Measurements from ENCODE around the gene TUFM.
"Not testable (repeated sequence)": the region's sequence is repeated elsewhere in the genome, so short reads cannot be mapped to it uniquely, and the experiment has no call there.

The TUFM gene

DNA sequence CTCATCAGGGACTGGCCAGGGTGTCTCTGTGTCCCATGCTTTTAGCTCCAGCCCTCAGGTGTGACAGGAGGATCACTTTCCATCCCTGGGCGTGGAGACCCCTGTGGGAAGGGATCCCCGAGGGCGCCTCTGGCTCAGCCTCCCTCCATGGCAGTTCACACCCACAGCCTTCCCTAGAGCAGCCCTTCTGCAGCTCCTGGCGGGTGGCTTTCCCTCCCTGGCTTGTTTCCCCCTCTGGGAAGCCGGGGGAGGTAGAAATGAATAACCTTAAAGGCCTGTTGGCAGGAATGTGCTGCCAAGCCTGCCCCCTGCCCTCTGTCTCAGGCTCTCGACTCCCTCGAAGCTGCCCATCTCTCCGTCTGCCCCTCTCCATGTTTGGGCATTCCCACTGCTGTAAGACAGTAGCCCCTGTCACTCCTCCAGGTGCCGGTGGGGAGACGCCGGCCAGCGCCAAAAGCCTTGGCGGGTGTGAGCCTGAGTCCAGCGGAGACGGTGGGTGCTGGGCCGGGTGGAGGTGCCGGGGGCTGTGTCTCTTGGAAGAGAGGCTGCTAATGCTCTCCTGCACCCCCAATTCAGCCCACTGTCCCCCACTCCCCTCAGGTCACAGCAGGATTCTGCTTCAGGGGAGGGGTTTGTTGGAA lies 30.0 kb upstream of the TUFM start:
- in situ Hi-C loops (cut with HindIII; ENCODE audit: low sequenced_read_pairs): loop anchor here (10.0 kb wide), 1 partner anchor 89 kb away; no protein-coding TSS in a partner anchor

DNA sequence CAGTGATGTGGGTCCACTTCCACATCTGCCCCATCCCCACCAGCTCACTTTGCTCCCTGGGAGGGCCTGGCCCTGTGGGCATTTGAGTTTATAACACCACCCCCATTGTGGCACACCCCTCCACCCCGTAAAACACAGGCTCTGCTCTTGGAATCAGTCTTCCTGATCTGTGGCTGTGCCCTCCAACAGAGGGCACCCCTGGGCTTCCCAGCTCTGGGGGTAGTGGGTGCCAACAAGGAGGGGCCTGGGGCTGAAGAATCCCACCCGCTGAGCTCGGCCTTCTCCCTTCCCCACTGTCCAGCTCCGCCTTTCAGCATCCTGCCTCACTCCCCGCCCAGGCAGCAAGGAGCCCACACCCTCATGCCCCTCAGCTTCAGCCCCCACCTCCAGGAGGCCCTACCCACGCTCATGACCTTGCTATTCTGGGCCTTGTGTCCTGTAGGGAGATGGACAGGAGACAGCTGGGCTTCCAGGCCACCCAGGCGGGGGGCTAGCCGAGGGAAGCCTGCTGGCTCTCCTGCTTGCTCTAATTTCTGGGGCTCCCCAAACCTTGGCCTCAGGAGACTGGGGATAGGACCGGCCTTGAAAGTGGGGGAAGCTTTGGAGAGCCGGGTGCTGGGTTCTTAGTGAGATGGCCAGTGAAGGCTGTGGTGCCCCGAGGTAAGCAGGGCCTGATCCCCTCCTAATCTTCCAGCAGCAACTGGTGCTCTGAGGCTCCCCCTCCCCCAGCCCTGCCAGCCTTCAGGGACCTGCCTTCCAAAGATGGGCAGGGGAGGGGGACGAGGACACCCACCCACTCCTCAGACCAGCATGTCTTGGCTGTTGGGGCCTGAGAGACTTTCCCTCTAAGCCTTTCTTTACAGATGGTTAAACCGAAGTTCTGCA lies 29.2 kb upstream of the TUFM start:
- in situ Hi-C loops (cut with HindIII; ENCODE audit: low sequenced_read_pairs): loop anchor here (10.0 kb wide), 1 partner anchor 89 kb away; no protein-coding TSS in a partner anchor

DNA sequence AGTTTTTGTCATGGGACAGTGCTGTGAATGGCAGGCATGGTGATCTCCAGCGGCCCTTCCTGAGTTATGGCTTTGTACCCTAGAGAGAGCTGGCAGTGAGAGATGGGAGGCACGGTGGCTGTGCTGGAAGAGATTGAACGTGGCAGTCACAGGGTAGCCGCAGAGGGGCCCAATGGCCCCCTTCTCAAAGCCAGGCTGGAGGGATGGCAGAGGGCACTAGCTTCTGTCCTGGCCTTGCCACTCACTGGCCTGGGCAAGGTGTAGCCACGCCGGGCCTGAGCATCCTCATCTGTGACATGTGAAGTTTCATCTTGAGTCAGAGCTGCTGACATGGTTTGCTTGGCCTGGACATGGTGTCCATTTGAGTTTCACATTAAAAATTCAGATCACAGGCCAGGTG lies 28.3 kb upstream of the TUFM start:
- in situ Hi-C loops (cut with HindIII; ENCODE audit: low sequenced_read_pairs): loop anchor here (10.0 kb wide), 1 partner anchor 90 kb away; no protein-coding TSS in a partner anchor

DNA sequence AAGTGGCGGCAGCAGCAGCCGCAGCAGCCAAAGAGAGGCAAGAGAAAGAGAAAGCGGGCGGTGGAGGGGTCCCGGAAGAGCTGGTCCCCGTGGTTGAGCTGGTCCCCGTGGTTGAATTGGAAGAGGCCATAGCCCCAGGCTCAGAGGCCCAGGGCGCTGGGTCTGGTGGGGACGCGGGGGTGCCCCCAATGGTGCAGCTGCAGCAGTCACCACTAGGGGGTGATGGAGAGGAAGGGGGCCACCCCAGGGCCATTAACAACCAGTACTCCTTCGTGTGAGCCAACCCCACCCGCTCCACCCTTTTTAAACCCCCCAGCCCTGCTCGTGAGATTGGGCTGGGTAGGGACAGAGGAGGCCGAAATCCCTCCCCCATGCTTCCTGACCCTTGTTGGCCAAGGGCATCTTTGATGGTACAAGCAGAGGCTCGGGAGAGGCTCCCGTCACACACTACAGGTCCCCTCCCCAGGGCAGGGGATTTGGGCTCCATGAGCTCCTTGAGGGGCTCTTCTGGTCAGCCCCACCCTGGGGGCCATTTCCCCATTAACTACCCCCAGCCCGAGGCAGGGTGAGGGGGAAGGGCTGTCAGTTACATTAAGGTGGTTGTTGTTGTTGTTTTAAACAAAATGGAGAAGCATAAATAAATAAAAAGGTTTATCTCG lies 27.5 kb upstream of the TUFM start:
- in situ Hi-C loops (cut with HindIII; ENCODE audit: low sequenced_read_pairs): loop anchor here (10.0 kb wide), 1 partner anchor 91 kb away; no protein-coding TSS in a partner anchor

DNA sequence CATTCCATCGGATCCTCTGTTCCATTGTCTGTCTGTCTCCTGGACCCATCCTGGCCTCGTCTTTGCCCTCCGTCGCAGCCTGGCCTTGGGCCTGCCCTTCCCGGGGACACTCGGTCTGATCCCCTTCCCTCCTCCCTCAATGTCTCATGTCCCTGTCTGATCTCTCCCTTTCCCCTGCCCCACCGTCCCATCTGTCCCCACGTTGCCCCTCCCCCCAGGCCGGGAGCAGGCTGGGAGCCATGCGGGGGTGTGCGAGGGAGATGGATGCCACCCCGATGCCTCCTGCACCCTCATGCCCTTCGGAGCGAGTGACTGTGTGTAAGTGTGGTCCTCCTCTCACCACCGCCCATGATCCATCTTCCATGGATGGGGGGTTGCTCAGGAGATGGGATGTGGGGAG lies 26.8 kb upstream of the TUFM start:
- in situ Hi-C loops (cut with HindIII; ENCODE audit: low sequenced_read_pairs): loop anchor here (10.0 kb wide), 1 partner anchor 92 kb away; no protein-coding TSS in a partner anchor

DNA sequence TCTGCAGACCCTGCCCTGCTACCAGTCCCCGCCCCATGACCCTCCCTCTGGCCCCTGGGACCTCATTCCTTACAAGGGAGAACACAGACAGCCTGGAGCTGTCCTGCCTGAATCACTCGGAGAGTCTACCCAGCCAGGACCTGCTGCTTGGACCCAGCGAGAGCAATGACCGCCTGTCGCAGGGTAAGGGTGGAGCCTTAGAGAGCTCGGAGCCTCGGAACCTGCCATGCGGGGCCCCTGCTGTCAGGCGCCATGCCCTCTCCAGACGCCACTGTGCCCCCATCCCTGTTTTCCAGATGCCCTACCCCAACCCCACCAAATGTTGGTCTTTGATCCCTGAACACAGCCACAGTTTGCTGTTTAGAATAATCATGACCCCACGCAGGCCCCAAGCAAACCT lies 23.1 kb upstream of the TUFM start:
- in situ Hi-C loops (cut with HindIII; ENCODE audit: low sequenced_read_pairs): no loop called here

DNA sequence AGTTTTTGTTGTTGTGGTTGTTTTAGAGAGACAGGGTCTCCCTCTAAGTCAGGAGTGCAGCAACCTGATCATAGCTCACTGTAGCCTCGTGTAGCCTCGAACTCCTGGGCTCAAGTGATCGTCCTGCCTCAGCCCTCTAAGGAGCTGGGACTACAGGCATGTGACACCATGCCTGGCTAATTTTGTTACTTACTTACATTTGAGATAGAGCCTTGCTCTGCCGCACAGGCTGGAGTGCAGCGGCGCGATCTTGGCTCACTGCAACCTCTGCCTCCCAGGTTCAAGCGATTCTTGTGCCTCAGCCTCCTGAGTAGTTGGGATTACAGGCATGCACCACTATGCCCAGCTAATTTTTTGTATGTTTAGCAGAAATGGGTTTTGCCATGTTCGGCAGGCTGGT lies 21.5 kb upstream of the TUFM start:
- in situ Hi-C loops (cut with HindIII; ENCODE audit: low sequenced_read_pairs): not testable (repeated sequence)

DNA sequence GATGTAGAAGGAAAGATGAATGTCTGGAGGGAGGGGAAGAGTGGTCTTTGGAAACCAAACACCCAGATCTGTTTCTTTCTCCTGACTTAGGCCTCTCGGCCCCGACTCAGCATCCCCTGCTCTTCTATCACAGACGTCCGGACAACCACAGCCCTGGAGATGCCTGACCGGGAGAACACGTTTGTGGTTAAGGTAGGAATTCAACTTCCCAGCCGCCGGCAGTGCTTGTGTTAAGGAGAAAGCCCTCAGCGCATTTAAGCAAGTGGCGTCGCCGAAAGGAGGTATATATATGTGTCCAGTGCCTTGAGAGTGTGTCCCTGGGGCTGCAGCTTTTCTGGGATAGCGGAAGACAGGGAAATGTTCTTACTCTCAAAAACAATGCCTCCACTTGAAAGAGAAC lies 21.1 kb upstream of the TUFM start:
- in situ Hi-C loops (cut with HindIII; ENCODE audit: low sequenced_read_pairs): no loop called here

DNA sequence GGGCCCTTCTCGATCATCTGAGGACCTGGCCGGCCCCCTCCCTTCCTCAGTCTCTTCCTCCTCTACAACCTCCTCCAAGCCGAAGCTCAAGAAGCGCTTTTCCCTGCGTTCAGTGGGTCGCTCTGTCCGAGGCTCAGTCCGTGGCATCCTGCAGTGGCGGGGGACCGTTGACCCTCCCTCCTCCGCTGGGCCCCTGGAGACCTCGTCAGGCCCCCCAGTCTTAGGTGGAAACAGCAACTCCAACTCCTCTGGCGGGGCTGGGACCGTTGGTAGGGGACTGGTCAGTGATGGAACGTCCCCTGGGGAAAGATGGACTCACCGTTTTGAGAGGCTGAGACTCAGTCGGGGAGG lies 20.3 kb upstream of the TUFM start:
- in situ Hi-C loops (cut with HindIII; ENCODE audit: low sequenced_read_pairs): no loop called here

DNA sequence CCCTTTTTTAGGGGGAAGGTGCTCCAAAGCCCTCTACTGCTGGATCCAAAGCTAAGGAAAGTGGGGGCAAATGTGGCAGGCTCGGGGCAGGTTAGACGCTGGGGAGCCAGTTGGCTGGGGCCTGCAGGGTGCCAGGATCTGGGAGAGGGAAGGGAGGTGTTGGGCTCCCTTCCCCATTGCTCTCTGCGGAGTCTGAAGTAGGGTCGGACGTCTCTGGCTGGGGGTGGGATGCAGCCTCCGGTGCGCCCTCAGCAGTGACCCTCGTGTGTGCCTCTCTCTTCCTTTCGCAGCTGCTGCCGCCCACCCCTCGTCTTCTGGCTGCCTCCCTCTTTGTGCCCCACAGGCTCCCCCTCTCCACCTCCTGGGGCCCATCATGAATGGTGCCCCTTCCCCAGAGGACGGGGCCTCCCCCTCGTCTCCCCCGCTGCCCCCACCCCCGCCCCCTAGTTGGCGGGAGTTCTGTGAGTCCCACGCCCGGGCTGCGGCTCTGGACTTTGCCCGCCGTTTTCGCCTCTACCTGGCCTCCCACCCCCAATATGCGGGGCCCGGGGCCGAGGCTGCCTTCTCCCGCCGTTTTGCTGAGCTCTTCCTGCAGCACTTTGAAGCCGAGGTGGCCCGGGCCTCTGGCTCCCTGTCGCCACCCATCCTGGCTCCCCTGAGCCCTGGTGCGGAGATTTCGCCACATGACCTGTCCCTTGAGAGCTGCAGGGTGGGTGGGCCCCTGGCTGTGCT lies 19.7 kb upstream of the TUFM start:
- in situ Hi-C loops (cut with HindIII; ENCODE audit: low sequenced_read_pairs): no loop called here

DNA sequence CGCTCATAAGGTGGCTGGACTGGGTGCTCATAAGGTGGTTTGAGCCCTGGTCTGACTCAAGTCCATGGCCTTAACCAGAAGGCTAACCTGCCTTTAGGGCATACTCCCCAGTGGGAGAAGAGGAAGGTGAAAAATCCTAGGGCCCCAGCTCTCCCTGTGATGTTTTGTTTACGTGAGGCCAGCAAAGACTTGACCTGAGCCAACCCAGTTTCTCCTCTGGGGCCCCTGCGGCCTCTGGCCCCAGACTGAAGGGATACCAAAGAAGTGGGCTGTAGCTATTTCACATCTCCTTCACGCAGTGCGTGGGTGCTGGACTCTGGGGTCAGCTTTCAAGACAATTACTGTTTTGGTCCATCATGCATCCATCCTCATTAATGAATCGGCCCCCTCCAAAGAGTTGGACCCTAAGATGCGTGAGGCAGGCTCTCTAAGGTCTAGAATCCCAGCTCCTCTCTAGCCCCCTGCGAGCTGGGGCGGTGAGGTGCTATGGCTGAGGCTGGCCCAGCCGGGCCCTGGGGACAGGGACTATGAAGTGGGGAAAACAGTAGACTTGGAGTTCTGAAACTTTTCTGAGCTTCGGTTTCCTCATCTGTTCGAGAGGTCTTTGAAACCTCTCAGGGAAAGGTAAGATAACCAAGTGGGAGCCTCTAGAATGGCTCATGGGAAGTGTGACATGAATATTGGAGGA lies 19.0 kb upstream of the TUFM start:
- in situ Hi-C loops (cut with HindIII; ENCODE audit: low sequenced_read_pairs): no loop called here

DNA sequence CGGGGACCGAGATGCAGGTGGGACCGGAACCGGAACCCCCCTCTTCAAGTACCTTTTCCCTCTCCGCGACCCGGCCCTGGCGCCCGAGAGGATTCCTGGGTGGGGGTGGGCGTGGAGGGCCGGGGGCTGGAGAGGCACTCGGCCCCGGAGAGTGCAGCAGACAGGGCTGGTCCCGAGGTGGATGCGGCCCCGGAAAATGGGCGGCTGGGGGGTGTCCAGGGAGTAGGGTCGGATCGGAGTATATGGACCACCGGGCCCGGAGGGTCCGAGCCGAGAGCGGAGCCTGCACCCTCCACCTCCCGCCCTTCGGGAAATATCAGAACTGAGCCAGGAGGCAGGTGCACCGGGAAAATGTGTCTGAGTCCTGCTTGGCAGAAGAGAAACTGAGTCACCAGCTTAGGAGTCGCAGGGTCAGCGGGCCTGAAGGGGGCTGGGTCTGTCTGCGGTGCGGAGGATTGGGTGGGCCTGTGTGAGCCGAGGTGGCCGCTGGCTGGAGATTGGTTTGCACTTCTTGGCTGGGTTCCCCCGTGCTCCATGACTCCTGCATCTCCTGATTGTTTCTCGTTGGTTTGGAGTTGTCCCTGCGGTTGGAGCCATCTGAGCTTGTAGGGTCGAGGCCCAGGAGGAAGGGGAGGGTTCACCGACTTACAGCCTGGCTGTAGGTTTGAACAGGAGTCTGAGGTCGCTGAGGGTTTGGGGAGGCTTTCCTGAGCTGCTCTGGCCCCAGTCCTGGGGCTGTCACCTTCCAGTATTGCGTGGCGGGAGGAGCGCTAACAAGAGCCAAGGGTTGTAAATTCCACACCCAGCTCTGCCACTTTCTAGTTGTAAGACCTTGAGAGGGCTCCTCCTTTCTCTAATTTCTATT lies 18.0 kb upstream of the TUFM start:
- in situ Hi-C loops (cut with HindIII; ENCODE audit: low sequenced_read_pairs): no loop called here

DNA sequence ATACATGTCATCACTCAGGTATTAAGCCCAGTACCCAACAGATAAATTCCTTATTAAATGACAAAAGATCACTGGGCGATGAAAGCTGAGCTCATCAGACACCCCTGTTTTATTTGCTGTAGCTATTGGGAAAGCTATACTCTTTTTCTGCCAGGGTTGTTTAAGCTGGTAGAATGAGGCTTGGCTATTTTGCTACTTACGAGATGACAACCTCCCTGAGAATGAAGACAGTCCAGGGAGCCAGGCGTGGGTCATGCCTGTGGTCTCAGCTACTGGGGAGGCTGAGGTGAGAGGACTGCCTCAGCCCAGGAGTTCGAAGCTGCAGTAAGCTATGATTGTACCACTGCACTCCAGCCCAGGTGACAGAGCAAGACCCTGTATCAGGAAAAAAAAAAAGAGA lies 13.2 kb upstream of the TUFM start:
- in situ Hi-C loops (cut with HindIII; ENCODE audit: low sequenced_read_pairs): no loop called here

DNA sequence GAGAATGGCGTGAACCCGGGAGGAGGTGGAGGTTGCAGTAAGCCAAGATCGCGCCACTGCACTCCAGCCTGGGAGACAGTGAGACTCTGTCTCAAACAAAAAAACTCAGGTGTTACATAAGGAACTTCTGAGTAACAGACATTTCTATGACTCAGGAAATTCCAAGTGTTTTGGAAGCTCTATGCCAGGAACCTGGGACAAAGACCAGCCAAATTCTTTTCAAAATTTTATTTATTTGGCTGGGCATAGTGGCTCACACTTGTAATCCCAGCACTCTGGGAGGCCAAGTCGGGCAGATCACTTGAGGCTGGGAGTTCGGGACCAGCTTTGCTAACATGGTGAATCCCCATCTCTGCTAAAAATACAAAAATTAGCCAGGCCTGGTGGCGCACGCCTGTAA lies 12.3 kb upstream of the TUFM start:
- in situ Hi-C loops (cut with HindIII; ENCODE audit: low sequenced_read_pairs): no loop called here

DNA sequence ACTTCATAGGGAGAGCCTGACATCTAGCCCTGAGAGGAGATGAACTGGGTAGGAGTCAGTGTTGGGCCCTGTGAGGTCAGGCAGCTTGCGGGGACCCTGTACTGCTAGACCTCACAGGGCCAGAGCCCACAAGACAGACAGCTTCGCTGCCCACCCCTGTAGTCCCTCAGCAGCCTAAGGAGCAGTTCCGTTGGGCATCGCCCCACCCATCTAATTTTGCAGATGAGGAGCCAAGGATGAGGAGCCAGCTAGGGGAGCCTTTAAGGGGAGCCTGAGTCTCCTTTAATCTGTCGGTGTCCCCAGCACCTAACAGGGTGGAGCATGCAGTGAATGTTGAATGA lies 755 bp upstream of the TUFM start:
- in situ Hi-C loops (cut with HindIII; ENCODE audit: low sequenced_read_pairs): no loop called here

DNA sequence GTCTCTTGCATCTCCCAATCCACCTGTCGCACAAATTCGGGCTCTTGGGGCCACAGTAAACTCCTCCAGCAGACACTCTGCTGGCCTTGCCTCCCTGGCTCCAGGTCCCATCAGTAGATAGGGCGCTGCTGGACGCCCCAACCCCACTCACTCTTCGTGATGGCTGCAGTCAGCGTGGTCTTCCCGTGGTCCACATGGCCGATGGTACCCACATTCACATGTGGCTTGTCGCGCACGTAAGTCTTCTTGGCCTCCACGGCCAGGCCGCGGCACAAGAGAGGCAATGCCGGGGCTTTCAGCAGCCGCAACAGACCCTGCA lies 428 bp downstream of the TUFM start:
- in situ Hi-C loops (cut with HindIII; ENCODE audit: low sequenced_read_pairs): no loop called here

DNA sequence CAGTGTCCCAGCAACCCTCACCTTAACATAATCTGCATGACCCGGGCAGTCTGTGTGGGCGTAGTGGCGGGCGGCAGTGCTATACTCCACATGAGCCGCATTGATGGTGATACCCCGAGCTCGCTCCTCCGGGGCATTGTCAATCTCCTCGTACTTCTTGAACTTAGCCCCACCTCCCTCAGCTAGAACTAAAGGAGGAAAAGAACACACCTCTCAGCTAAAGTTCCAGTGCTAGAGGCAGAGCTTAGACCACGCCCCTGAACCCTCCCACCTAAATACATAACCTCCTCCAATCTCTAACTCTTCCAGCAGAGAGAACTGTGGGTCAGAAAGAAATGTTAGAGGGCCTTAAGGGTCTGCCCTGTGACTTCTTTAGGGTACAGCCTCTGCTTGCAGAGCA lies 855 bp downstream of the TUFM start:
- in situ Hi-C loops (cut with HindIII; ENCODE audit: low sequenced_read_pairs): no loop called here

DNA sequence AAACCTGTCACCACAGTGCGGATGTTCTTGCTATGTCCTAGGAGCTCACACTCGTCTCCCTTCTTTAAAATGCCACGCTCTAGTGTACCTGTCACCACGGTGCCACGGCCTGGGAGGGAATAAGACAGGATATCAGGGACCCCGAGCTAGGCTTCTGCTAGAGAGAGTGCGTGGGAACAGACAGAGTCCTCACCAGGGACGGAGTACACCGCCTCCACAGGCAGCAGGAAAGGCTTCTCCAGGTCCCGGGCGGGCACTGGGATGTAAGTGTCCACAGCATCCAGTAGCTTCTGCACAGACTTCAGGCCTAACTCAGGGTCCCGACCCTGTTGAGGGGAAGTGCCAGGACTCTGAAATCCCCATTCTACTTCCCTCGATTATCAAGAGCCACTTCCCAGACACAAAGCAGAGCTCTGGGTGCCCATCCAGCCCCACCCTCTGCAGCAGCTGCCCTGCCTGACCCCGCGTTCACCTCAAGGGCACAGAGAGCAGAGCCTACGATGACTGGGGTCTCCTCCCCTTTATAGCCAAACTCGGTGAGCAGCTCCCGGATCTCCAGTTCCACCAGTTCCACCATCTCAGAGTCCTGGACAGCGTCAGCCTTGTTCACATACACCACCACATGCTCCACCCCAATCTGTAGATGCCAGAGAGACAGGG lies 1.8 kb downstream of the TUFM start:
- in situ Hi-C loops (cut with HindIII; ENCODE audit: low sequenced_read_pairs): no loop called here

DNA sequence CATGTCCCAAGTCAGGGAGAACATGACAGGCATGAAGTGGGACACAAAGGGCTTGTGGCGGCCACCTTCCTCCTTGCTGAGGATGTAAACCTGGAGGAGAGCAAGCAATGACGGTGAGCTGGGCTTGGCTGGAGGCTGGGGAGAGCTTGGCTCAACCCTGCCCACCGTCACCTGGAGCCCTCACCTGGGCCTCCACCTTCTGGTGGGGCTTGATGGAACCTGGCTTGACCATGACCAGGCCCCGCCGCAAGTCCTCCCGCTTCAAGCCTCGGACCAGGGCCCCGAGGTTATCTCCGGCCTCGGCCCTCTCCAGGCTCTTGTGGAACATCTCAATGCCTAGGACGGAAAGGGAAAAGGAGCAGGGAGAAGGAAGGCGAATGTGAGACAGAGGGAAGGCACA lies 2.4 kb downstream of the TUFM start:
- in situ Hi-C loops (cut with HindIII; ENCODE audit: low sequenced_read_pairs): no loop called here
